GM23248 (cell line): ENCODE results near the gene FGD5.

Experiments used
- EZH2 ChIP-seq: fragments of 200-600 bp; sonication (generic); IDR thresholded peaks from 2 replicates; pipeline ENCODE4 v1.6.1; 2018; ENCODE audit warnings: antibody characterized with exemption, mild to moderate bottlenecking; ENCODE audit not compliant: insufficient read depth, poor library complexity, severe bottlenecking
- EZH2phosphoT487 ChIP-seq: fragments of 200-600 bp; sonication (generic); IDR thresholded peaks from 2 replicates; pipeline ENCODE4 v1.6.1; 2018; ENCODE audit warnings: antibody characterized with exemption, moderate library complexity, mild to moderate bottlenecking, low read depth; ENCODE audit not compliant: insufficient read depth

GRCh38 chr3:14805961-14806537, 12.7 kb upstream of the FGD5 start:
- TF ChIP-seq EZH2 (no peak), EZH2phosphoT487 (no peak)
